ENCODE results near the gene USP54. TPM values are rescaled to one million over a fixed set of nuclear protein-coding genes. Genes with fewer than 3 reads are reported as not detected.

Gene USP54
- total RNA-seq, 1 experiment from 2014 or later = 37.9 TPM

- H3K27me3 ChIP-seq (ENCODE audit: insufficient read depth, low read length) = no peaks in the 10 kb centered on the region
- no peak overlapping the region for H4K5ac ChIP-seq (ENCODE audit: insufficient read length, low read depth, low read length)
- no peak overlapping the region for H4K91ac ChIP-seq (ENCODE audit: insufficient read length, low read depth, low read length)
- no peak overlapping the region for H2BK5ac ChIP-seq (ENCODE audit: insufficient read length, low read length)
- peaks cover 7 to 63% (median 46%) of the 10 kb centered on the region in 3 experiments; a peak in 6 of 7 replicates for H3K36me3 Mint-ChIP-seq (ENCODE audit: insufficient read depth in 1 of 3, low read depth in 3 of 3)
- H4K8ac ChIP-seq (replicated peaks; ENCODE audit: insufficient read length, low read depth, low read length) = no peak overlapping the region
- H2BK20ac ChIP-seq (ENCODE audit: low read depth, low read length, poor library complexity, severe bottlenecking) = no peak overlapping the region
- H3K23me2 ChIP-seq (ENCODE audit: insufficient read length, low read depth, low read length, poor library complexity, severe bottlenecking) = no peaks in the 10 kb centered on the region
- no peak overlapping the region for H2AK5ac ChIP-seq (ENCODE audit: insufficient read length, low read length)
- no peaks in the 10 kb centered on the region for H3K9me3 ChIP-seq (ENCODE audit: control insufficient read depth, low read depth, low read length)
- H3K23ac ChIP-seq (ENCODE audit: insufficient read length, low read depth, low read length) = no peak overlapping the region
- no peak overlapping the region for H3K4ac ChIP-seq (ENCODE audit: low read depth, low read length)
- H3K18ac ChIP-seq (ENCODE audit: insufficient read length, low read depth, low read length) = no peak overlapping the region
- H3K27ac ChIP-seq (ENCODE audit: insufficient read length, low read depth, low read length) = no peak overlapping the region
- no peak overlapping the region for H2BK12ac ChIP-seq (ENCODE audit: insufficient read length, low read depth, low read length)
- H2AFZ ChIP-seq (ENCODE audit: low read length) = no peak overlapping the region
- H3K9ac ChIP-seq (ENCODE audit: extremely low read depth, insufficient read length, low read length) = no peak overlapping the region
- H3K4me3 Mint-ChIP-seq = no peak overlapping the region
- no peak overlapping the region for H3K14ac ChIP-seq (ENCODE audit: insufficient read depth, low read length)
- H3K56ac ChIP-seq (ENCODE audit: insufficient read length, low read depth, low read length) = no peak overlapping the region
- H2BK120ac ChIP-seq (ENCODE audit: low read depth, low read length, poor library complexity, severe bottlenecking) = no peak overlapping the region
- no peaks in the 10 kb centered on the region for H3K27me3 Mint-ChIP-seq (ENCODE audit: low read depth)
- no peak overlapping the region for H3K4me2 ChIP-seq (ENCODE audit: insufficient read depth, insufficient read length, low read length)
- no peaks in the 10 kb centered on the region for H3K79me1 ChIP-seq (ENCODE audit: insufficient read depth, low read depth, low read length, poor library complexity, severe bottlenecking)
- H3T11ph ChIP-seq (ENCODE audit: low read length) = no peak overlapping the region
- H3K79me2 ChIP-seq (ENCODE audit: insufficient read depth, low read length) = no peaks in the 10 kb centered on the region
- no peak for TF ChIP-seq CTCF (conservative IDR thresholded peaks at IDR 0.05)
- no peaks in the 10 kb centered on the region for H3K4me1 Mint-ChIP-seq
- H3K27ac Mint-ChIP-seq = no peak overlapping the region
- WGBS (ENCODE audit: extremely low coverage, insufficient read length, low lambda C conversion rate) = no CpG with 5 or more reads among the region's 3 CpGs
- no peak overlapping the region for H2BK15ac ChIP-seq (ENCODE audit: low read depth, low read length)
- no peaks in the 10 kb centered on the region for H4K20me1 ChIP-seq (ENCODE audit: control insufficient read depth, insufficient read depth, insufficient read length)
- H3K9me3 Mint-ChIP-seq = no peaks in the 10 kb centered on the region
- H3K4me1 ChIP-seq (ENCODE audit: insufficient read depth, low read length) = no peaks in the 10 kb centered on the region
- no peak for DNase-seq
Observed at GRCh38 chr10:73471226-73471625, 119.9 kb downstream of the USP54 start.

Data from H9 (cell line).